ENCODE measurements around the gene RASA3. TPM values are rescaled to one million over a fixed set of nuclear protein-coding genes. Genes with fewer than 3 reads are reported as not detected.
"Not testable (repeated sequence)": the region's sequence is repeated elsewhere in the genome, so short reads cannot be mapped to it uniquely, and the experiment has no call there.

Gene RASA3
- total RNA-seq, 2 donors from 2014 or later, result 4.4 to 7.2 TPM

DNA sequence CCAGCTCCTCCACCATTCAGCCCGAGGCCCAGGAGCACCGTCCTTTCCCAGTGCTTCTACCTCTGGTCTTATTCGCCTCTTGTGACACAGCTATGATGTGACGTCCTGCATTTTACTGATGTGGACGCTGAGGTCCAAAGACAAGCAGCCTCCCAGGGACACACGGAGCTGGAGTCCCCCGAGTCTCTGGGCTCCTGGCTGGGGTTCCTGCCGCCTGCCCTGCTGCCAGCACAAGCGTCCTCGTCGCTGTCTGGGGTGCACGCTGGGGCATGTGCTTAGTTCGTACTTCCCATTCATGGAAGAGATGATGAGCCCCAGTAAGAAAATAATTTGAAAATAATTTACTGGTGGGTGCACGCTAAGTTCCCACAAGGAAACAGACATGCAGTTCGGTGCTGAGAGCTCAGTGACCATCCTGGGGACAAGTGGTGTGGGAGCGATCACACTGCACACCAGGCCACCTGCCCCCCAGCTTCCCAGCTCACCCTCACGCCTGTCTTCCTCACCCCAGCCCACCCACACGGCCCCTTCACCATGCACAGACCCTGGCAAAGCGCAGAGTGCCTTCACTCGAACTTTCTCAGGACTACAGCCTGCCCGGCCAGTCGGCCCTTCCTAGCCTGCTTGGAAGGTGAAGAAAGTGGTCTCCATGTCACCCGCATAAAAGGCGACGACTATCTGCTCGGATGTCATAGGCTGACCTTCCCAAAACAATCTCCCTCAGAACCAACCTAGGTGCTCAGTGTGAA, 32.4 kb upstream of the RASA3 start:
- Histone ChIP-seq H3K9me3 (no peaks in the 10 kb centered on the region), H3K9ac (ENCODE audit: low read depth in 2 of 2, low read length in 2 of 2) (no peak overlapping the region), H3K4me1 (peaks cover 3% of the 10 kb centered on the region), H3K27me3 (no peaks in the 10 kb centered on the region), H3K36me3 (no peaks in the 10 kb centered on the region), H3K4me3 (no peak overlapping the region), H3K27ac (no peak overlapping the region)
- intact Hi-C loops (cut with DNase I), result no loop called here
- TF ChIP-seq, protein P1, sequence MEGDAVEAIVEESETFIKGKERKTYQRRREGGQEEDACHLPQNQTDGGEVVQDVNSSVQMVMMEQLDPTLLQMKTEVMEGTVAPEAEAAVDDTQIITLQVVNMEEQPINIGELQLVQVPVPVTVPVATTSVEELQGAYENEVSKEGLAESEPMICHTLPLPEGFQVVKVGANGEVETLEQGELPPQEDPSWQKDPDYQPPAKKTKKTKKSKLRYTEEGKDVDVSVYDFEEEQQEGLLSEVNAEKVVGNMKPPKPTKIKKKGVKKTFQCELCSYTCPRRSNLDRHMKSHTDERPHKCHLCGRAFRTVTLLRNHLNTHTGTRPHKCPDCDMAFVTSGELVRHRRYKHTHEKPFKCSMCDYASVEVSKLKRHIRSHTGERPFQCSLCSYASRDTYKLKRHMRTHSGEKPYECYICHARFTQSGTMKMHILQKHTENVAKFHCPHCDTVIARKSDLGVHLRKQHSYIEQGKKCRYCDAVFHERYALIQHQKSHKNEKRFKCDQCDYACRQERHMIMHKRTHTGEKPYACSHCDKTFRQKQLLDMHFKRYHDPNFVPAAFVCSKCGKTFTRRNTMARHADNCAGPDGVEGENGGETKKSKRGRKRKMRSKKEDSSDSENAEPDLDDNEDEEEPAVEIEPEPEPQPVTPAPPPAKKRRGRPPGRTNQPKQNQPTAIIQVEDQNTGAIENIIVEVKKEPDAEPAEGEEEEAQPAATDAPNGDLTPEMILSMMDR (IDR thresholded peaks at IDR 0.05), result no peak
- DNase-seq, result no peak

DNA sequence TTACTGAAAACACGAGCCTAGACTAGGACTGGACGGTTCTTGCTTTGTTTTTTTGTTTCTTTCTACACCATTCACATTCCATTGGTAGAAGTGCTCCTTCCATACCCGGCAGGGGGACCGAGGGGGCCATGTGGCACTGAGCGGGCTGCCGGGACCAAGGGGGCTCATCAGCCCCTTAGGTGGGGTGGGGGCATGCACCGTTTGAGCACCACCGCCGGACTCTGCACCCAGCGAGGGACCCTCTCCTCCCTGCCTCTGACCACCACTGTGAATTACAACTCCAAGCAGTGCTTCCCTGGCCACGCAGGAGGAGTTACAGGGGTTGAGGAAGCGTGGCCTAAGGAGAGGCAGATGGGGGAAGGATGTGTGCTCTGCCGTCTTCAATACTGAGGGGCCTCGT, 31.6 kb upstream of the RASA3 start:
- H3K27ac ChIP-seq, result no peak overlapping the region
- intact Hi-C loops (cut with DNase I), result no loop called here
- TF ChIP-seq, protein P1 (IDR thresholded peaks at IDR 0.05), result no peak
- peaks cover 3% of the 10 kb centered on the region for H3K4me1 ChIP-seq
- H3K9me3 ChIP-seq, result no peaks in the 10 kb centered on the region
- no peaks in the 10 kb centered on the region for H3K27me3 ChIP-seq
- H3K36me3 ChIP-seq, result no peaks in the 10 kb centered on the region
- H3K4me3 ChIP-seq, result no peak overlapping the region
- no peak for DNase-seq
- no peak overlapping the region for H3K9ac ChIP-seq (ENCODE audit: low read depth in 2 of 2, low read length in 2 of 2)

DNA sequence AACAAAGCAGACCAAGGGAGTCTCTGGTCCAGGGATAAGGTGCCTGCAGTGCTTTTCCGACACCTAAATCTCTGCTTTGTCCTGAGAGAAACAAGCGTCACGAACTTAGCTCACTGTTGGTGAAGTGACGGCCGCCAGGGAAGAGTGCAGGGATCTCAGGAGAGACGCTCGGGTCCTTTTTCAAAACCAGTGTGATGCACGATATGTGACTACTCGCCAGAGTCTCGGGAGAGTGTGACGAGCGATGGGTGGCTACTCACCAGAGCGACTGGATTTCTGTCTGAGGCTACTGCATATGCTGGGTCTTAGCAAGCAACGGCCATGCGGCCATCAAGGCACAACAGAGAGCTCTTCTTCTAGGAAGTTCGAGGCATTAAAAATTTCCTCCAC, 30.1 kb upstream of the RASA3 start:
- Histone ChIP-seq H3K27ac (peak overlapping the region; percentile 52), H3K9me3 (no peaks in the 10 kb centered on the region), H3K36me3 (no peaks in the 10 kb centered on the region)

DNA sequence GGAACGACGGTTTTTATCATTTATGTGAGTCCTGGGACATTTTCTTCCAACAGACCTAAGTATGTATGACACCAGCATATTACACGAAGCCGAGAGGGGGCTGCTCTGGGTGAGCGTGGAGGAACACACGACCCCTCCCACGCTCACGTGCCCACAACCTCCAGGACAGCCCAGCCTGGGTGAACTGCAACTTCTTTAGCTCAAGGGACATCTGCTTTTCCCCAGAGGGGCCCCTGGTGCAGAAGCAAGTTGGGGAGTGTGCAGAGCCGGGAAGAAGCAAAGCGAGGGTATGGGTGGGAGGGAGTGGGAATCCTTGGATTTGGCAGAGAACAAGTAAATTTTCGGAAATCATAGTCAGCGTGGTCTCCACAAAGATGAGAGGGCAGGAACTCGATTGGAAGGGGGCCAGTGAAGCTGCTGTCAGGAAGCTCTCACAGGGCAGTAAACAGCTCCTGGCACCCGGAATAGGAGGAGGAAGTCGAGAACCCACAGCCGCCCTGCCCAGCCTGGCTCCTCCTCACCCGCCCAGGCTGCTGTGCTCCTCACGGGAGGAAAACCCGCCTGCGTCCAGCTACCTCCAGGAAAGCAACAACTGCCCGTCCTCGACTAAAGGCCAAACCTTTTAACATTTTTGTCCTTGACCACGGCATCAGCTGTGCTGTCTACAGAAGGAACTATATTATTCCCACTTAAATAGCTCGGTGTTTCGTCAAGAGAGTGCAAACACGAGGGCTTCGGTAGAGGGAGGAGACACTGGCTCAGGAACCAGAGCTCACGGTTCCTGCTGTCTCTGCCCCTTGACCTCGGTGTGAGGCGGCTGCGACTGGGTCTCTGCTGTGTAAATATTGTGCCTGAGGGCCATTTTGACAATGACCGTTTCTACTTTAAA, 29.5 kb upstream of the RASA3 start:
- TF ChIP-seq, protein P1 (IDR thresholded peaks at IDR 0.05), result no peak
- H3K4me3 ChIP-seq, result no peak overlapping the region
- intact Hi-C loops (cut with DNase I), result no loop called here
- no peaks in the 10 kb centered on the region for H3K9me3 ChIP-seq
- DNase-seq, result peak; percentile 82
- no peaks in the 10 kb centered on the region for H3K36me3 ChIP-seq
- H3K9ac ChIP-seq (ENCODE audit: low read depth in 2 of 2, low read length in 2 of 2), result peak overlapping the region in 1 of 2 donors; percentile 51
- no peaks in the 10 kb centered on the region for H3K27me3 ChIP-seq
- peaks cover 3% of the 10 kb centered on the region for H3K4me1 ChIP-seq
- H3K27ac ChIP-seq, result peak overlapping the region; percentile 52

More for the DNA sequence above, 30.1 kb upstream of the RASA3 start:
- intact Hi-C loops (cut with DNase I), result no loop called here
- TF ChIP-seq, protein P1 (IDR thresholded peaks at IDR 0.05), result no peak
- DNase-seq, result no peak
- peak overlapping the region in 1 of 2 donors; percentile 51 for H3K9ac ChIP-seq (ENCODE audit: low read depth in 2 of 2, low read length in 2 of 2)
- H3K4me1 ChIP-seq, result peaks cover 3% of the 10 kb centered on the region
- H3K27me3 ChIP-seq, result no peaks in the 10 kb centered on the region
- no peak overlapping the region for H3K4me3 ChIP-seq

DNA sequence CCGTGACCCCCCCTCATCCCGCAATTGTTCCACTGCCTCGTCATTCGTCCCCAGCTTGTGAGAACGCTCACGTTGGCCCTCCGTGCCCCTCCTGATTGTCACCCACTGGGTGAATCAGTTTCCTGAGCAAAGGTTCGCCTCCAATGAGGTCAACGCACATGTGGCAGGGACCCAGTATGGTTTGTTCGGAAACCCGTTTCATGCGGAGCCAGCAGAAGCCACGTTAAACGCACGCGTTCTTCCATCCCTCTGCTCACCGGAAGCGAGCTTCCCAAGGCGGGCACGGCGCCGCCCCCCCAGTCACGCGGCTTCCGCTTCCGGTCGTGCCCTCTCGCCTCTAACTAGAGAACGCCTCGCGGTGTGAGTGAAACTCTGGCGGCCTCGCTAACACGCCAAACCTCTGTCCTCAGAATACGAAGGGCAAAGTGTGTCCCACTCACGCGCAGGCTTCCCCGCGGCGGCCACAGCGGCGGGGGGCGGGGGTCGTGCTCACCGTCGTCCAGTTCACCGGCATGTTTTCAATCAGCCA, 28.7 kb upstream of the RASA3 start:
- TF ChIP-seq, protein P1 (IDR thresholded peaks at IDR 0.05), result no peak
- peaks cover 3% of the 10 kb centered on the region for H3K4me1 ChIP-seq
- intact Hi-C loops (cut with DNase I), result no loop called here
- DNase-seq, result no peak
- no peak overlapping the region for H3K9ac ChIP-seq (ENCODE audit: low read depth in 2 of 2, low read length in 2 of 2)
- no peaks in the 10 kb centered on the region for H3K9me3 ChIP-seq
- H3K27ac ChIP-seq, result no peak overlapping the region
- no peaks in the 10 kb centered on the region for H3K36me3 ChIP-seq
- H3K27me3 ChIP-seq, result no peaks in the 10 kb centered on the region
- H3K4me3 ChIP-seq, result no peak overlapping the region

DNA sequence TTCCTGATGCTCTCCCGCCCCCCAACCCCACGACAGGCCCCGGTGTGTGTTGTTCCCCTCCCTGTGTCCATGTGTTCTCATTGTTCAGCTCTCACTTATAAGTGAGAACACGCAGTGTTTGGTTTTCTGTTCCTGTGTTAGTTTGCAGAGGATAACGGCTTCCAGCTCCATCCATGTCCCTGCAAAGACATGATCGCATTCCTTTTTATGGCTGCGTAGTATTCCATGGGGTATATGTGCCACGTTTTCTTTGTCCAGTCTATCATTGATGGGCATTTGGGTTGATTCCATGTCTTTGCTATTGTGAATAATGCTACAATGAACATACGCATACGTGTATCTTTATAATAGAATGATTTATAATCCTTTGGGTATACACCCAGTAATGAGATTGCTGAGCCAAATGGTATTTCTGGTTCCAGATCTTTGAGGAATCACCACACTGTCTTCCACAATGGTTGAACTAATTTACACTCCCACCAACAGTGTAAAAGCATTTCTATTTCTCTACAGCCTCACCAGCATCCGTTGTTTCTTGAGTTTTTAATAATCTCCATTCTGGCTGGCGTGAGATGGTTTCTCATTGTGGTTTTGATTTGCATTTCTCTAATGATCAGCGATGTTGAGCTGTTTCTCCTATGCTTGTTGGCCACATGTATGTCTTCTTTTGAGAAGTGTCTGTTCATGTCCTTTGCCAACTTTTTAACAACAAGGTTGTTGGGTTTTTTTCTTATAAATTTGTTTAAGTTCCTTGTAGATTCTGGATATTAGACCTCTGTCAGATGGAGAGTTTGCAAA, 26.6 kb upstream of the RASA3 start:
- H3K27me3 ChIP-seq; H3K4me3 ChIP-seq; H3K4me1 ChIP-seq; DNase-seq; intact Hi-C loops (cut with DNase I); H3K36me3 ChIP-seq; H3K9me3 ChIP-seq; H3K9ac ChIP-seq (ENCODE audit: low read depth in 2 of 2, low read length in 2 of 2); H3K27ac ChIP-seq: not testable (repeated sequence)

Measured in colonic mucosa (tissue), 4 donors.